Occipital lobe (tissue), 2 donors: ENCODE results near the gene SAMD4A. TPM values are rescaled to one million over a fixed set of nuclear protein-coding genes. Genes with fewer than 3 reads are reported as not detected.
"Not testable (repeated sequence)": the region's sequence is repeated elsewhere in the genome, so short reads cannot be mapped to it uniquely, and the experiment has no call there.

Experiments used
- DNase-seq: peaks from one replicate; lab custom pipeline; 2025; lab: John Stamatoyannopoulos, UW
- total RNA-seq: library from RNA; depleted of rRNA; stranded (reverse); fragments of >200 nt; gene quantifications from one replicate; pipeline ENCODE4 v1.2.3, GENCODE V29; 2014

SAMD4A gene
- total RNA-seq, 1 donor from 2014 or later, result 17.3 TPM

DNA sequence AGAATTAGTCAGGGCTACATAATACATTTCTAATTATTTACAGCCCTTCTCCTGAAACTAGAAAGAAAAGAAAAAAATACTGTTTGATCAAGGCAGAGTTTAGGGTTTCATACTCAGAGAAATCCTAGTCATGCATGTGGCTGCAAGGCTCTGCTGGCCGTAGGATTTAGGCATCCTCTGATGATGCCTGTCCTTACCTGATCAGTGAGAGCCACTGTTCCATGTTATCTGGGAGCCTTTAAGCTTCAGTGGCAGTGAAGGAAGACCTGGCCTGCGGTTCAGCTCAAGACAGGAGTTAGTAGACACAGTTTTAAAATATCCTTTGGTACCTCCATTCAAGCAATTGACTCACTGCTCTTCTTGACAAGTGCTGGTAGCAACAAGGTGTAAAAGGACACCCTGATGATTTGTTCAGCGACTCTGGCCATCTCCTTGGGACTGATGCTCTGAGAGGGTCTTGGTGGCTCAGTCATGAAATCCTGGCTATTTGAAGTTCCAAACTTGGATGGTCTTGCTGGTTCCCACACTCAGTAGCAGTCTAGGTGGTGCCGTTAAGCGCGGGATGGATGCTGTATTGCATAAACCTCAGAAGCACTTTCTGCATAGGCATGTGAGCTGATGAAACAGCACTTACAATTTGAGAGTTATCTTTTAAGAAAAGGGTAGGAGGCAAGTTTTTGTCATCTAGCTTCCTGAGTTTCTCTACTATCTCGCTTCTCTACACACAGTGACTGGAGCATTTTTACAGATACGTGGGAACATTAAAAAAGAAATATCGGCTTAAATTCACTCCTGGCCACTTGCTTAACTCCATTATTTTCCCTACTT, 162.0 kb downstream of the SAMD4A start:
- no peak for DNase-seq

DNA sequence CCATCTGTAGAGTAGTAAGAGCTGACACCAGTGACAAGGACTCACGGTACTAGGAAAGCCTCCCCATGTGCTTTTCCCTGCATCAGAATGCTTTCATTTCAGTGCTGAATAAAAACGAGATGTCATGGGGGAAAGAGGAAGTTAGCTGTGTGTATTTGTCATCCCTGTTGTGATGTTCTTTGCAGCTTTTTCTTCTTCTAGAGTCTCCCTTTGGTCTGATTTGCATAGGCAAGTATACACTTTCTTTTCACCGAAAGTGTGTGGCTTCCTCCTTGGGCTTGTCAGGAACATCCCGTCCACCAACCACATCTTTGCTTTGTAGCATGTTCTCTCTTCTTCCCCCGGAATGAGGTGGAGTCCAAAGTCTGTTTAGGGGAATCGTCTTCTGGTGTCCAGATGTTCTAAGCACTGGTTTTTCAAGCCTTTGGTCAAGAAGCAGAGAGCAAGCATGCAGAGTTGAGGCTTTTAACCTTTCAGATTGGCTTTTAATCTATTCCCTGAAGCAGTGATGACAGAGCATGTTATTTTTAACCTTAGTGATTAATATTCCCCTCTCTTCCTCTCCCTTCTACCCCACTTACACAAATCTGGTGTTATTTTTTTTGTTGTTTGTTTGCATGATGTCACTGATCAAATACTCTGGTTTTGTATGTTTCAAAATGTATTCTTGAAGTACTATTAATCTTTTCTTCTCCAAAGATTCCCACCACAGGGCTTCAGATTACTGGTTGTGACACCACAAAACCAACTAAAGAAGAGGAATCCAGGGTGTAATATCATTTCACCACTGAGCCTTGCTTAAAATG, 163.4 kb downstream of the SAMD4A start:
- DNase-seq, result no peak

DNA sequence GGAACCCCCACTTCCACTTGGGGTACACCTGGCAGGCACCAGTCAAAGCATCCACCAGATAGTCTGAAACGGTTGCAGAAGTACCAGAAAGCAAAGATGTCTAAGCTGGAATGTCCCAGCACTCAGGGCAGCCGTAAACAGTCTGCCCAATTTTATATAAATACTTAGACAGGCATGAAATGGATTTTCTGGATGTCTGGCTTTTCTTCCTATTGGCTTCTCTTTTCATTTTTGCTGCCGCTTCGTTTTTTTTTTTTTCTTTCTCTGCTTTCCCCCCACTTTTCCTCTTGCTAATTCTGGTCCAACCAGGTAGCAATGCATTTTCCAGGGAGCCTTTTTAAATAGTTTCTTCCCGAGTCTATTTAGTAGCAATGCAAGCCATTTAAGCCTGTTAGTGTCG, 168.0 kb downstream of the SAMD4A start:
- no peak for DNase-seq

DNA sequence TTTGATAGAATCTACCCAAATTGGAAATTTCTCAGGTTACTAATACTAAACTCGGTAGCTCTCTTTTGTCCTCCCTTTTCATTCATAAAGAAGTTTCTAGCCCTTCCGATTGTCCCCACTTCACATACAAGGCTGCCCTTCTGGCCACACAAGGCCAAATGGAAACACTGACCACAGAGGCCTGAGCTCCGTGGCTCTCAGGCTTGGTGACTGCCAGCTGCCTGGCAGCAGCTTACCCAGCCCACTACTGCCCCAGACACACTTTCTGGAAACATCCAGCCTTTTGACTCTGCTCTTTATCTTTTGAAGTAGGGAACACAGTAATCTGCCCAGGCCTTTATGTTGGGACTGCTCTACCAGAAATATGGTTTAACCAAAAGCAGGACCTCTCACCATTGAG, 168.5 kb downstream of the SAMD4A start:
- no peak for DNase-seq

DNA sequence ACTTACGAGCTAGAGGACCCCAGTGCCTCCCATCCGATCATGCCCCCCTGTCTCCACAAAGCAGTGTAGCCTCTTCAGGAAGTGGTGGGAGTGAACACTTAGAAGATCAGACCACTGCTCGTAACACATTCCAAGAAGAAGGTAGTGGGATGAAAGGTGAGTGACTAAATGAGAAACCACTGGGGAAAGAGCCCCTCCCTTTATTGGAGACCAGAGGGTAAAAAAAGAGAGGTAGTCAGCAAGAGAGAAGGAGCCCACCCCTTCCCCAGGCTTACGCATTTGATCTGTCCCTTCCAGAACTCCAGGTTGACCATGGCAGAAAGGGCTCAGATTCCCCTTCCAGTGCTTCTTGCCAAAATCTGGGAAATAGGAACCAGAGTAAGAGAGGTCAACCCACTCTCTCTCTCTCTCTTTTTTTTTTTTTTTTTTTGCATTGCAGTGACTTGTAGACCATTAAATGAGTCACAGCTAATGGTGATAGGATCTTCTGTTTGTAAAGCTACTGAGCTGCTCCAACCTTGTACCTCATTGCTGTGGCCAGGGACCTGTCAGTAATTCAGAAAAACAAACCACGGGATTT, 170.3 kb downstream of the SAMD4A start:
- DNase-seq, result no peak

GRCh38 chr14:54738009-54738408, 171.1 kb downstream of the SAMD4A start:
- DNase-seq, result no peak

GRCh38 chr14:54739514-54739913, 172.6 kb downstream of the SAMD4A start:
- no peak for DNase-seq

GRCh38 chr14:54742492-54743350, 175.8 kb downstream of the SAMD4A start:
- DNase-seq, result no peak

DNA sequence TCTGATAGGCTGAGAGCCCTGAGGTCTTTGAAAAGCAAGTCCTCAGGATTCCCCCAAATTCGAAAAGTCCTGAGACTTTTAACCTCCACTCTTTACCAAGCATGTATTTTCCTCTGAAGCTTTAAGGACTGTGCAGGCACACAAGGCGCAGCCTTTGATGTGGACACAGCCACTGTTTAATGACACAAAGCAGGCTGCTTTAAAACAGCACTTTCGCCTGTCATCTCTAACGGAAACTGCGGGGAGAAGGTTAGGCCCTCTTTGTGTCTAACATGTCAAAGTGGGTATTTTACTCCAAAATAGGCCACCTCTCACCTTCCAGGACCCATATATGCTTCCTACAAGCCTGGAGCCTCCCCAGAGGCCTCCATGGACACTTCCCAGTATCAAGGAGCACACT, 176.5 kb downstream of the SAMD4A start:
- no peak for DNase-seq

DNA sequence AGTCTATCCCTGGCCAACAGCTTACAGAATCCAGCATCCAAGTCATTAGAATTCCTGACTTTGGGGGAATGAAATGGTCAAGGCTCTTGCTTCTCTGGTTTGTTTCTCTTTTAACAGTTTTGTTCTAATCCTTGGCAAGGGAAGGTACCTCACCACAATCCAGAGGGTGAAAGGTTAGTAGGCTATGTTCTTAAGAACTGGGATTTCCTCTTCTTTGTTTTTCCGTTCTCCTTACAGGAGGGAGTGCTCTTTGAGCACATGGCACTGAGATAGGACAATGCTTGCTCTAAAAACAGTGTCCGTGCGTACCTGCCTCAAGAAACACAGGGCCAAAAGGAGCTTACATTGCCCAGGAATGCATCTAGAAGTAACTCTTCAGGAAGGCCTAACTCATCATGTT, 179.1 kb downstream of the SAMD4A start:
- DNase-seq, result no peak

- DNase-seq, result no peak
Measured at GRCh38 chr14:54747616-54748015, 180.7 kb downstream of the SAMD4A start.

DNA sequence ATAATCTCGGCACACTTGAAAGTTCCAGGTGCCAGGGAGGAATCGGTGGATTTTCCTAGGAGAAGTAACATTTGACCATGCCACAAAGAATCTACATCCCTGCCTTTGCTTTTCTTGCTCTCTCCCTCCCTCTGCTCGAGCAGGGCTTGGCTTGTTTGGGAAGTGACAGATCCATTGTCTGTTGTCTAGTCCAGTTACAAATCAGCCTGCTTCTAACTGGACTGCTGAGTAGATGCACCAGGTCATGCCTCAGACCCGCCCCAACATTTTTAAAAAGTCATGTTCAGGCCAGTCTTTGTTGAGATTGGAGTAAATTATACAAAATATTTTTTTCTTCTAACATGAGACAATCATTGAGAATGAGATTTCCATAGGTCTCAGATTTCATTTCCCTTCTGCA, 182.3 kb downstream of the SAMD4A start:
- no peak for DNase-seq

DNA sequence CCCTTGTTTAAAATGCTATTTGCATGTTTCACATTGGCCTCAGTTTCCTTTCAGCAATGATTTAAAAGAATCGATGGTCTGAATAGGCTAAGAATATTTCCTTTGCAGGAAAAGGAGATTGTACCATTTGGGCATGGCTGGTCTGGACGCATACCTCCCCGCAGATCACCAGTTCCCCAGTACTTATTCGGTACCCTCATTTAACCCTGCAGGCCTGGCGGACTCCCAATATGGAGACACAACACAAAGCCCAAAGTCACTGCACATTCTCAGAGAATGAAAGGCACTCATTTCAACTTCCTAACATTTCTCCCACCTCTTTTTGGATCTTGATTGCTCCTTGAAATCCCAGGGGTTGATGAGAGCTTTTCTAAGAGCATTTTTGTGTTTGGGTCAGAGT, 182.8 kb downstream of the SAMD4A start:
- DNase-seq, result no peak

DNA sequence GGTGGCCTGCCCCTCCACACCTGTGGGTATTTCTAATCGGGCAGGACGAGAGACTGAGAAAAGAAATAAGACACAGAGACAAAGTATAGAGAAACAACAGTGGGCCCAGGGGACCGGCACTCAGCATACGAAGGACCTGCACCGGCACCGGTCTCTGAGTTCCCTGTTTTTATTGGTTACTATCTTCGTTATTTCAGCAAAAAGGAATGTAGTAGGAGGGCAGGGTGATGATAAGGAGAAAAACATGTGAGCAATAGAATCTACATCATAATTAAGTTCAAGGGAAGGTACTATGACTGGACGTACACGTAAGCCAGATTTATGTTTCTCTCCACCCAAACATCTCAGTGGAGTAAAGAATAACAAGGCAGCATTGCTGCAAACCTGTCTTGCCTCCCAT, 185.7 kb downstream of the SAMD4A start:
- not testable (repeated sequence) for DNase-seq

DNA sequence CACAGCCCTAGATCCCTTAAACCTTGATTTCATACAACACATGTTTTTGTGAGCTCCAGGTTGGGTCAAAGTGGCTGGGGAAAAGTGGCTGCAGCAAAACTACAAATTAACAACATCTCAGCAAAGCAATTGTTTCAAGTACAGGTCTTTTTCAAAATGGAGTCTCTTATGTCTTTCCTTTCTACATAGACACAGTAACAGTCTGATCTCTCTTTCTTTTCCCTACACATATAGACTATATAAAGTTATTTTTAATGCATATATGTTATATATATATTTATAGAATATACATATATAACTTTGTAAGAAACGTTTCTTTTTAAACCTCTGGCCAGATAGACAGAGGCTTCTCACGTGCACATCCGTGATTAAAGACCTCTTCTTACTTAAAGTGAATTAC, 186.5 kb downstream of the SAMD4A start:
- not testable (repeated sequence) for DNase-seq

GRCh38 chr14:54754116-54754622, 187.2 kb downstream of the SAMD4A start:
- DNase-seq, result no peak

GRCh38 chr14:54754623-54755386, 187.9 kb downstream of the SAMD4A start:
- DNase-seq, result no peak

DNA sequence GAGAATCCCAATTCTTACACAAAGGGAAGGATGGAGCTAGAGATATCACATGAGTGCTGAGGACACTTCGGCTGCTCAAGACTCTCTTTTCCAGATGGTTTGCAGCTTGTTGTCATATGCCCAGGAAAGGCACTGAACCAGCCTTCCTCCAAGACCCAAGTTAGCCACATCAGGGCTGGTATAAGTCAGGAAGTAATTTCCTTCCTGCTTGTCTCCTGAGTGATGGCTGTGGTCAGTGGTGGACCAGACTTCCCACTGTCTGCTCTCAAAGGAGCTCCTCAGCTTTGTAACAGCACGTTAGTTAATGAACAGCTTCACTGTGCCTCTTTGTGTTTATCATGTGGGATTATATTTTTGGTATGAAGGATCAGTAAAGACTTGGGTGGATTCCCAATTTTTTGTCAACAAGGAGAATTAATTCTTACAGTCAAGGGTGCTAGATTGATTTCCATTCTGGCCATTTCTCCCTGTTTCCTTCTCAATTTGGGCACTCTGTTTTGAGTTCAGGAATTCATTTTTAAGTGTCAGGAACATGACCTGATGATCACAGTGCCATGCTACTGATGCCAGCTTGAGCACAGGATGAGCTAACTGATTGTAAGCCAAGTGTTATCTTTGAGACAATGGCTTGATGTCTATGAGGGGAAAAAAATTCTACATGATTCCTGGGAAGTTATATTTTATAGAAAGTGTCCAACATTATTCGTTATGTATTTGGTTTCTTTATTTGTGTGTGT, 189.9 kb downstream of the SAMD4A start:
- no peak for DNase-seq

GRCh38 chr14:54758041-54758440, 191.1 kb downstream of the SAMD4A start:
- DNase-seq, result no peak
